Measurements from ENCODE around the gene TIAM2. TPM values are rescaled to one million over a fixed set of nuclear protein-coding genes. Genes with fewer than 3 reads are reported as not detected.

Gene TIAM2
- total RNA-seq, 1 donor from 2014 or later, result 5.9 TPM

GRCh38 chr6:154984146-154984545 is 11.0 kb upstream of the TIAM2 start:
- Histone ChIP-seq H3K9me3 (no peaks in the 10 kb centered on the region), H3K27ac (no peak overlapping the region), H3K27me3 (ENCODE audit: low read depth) (no peaks in the 10 kb centered on the region), H3K4me1 (no peaks in the 10 kb centered on the region), H3K36me3 (no peaks in the 10 kb centered on the region), H3K4me3 (no peak overlapping the region)
- DNase-seq (no peak), ATAC-seq (no peak)
- intact Hi-C loops (cut with DNase I), result no loop called here
- TF ChIP-seq CTCF (IDR thresholded peaks at IDR 0.05), result no peak

DNA sequence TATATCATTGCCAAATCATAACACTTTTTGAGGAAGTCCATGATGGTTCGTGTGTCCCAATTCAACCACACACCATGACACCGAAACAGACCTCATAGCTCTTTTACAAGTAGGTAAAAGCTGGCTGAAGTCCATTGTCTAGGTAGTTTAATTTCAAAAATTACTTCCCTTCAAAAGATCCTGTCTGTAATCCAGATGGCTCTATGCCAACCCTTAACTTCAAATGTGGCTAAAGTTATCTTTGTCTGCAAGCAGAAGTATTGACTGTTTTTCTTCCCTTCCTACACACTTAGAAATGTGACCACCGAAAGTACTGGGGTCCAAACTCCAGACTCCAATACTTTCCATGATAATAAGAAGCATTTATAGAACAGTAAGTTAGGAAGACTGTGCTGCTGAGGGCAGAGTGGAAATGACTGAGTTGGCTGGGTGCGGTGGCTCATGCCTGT is 8.3 kb upstream of the TIAM2 start:
- no peak overlapping the region for H3K4me3 ChIP-seq
- no peaks in the 10 kb centered on the region for H3K9me3 ChIP-seq
- TF ChIP-seq CTCF (IDR thresholded peaks at IDR 0.05), result no peak
- no peak overlapping the region for H3K27ac ChIP-seq
- intact Hi-C loops (cut with DNase I), result no loop called here
- ATAC-seq (no peak), DNase-seq (no peak)
- no peaks in the 10 kb centered on the region for H3K36me3 ChIP-seq
- no peaks in the 10 kb centered on the region for H3K4me1 ChIP-seq
- no peaks in the 10 kb centered on the region for H3K27me3 ChIP-seq (ENCODE audit: low read depth)

GRCh38 chr6:154989448-154989847 is 5.7 kb upstream of the TIAM2 start:
- H3K27me3 ChIP-seq (ENCODE audit: low read depth), result no peaks in the 10 kb centered on the region
- no peak overlapping the region for H3K27ac ChIP-seq
- no peaks in the 10 kb centered on the region for H3K9me3 ChIP-seq
- ATAC-seq (no peak), DNase-seq (no peak)
- H3K4me3 ChIP-seq, result no peak overlapping the region
- no peak for TF ChIP-seq CTCF (IDR thresholded peaks at IDR 0.05)
- intact Hi-C loops (cut with DNase I), result no loop called here
- H3K4me1 ChIP-seq, result no peaks in the 10 kb centered on the region
- no peaks in the 10 kb centered on the region for H3K36me3 ChIP-seq

DNA sequence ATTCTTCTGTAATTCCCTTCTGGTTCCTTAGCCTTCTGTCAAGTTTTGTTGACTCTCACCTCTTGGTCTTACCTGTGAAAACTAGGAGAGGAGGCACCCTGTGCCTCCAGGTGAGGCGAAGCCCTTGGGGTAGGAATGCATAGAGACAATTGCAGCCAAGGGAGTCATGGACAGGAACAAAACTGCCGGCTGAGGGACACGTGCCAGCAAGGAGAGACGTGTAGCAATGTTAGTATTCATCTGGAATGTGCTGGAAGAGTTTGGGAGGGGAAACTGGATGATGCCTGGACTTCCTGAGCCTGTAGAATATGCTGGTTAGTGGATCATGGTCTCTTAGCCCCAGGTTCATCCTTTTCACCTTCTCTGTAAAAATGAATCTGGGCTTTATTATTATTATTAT is 3.9 kb upstream of the TIAM2 start:
- no peak for ATAC-seq
- Histone ChIP-seq H3K36me3 (no peaks in the 10 kb centered on the region), H3K4me1 (peaks cover 7% of the 10 kb centered on the region), H3K27ac (no peak overlapping the region), H3K27me3 (ENCODE audit: low read depth) (peaks cover 13% of the 10 kb centered on the region), H3K9me3 (no peaks in the 10 kb centered on the region), H3K4me3 (no peak overlapping the region)
- no peak for TF ChIP-seq CTCF (IDR thresholded peaks at IDR 0.05)
- no peak for DNase-seq
- intact Hi-C loops (cut with DNase I), result no loop called here

GRCh38 chr6:154993026-154993425 is 2.1 kb upstream of the TIAM2 start:
- intact Hi-C loops (cut with DNase I), result no loop called here
- H3K36me3 ChIP-seq, result no peaks in the 10 kb centered on the region
- H3K4me1 ChIP-seq, result peaks cover 7% of the 10 kb centered on the region
- no peak overlapping the region for H3K27ac ChIP-seq
- H3K4me3 ChIP-seq, result no peak overlapping the region
- no peak for ATAC-seq
- DNase-seq, result no peak
- H3K9me3 ChIP-seq, result no peaks in the 10 kb centered on the region
- peaks cover 30% of the 10 kb centered on the region for H3K27me3 ChIP-seq (ENCODE audit: low read depth)
- TF ChIP-seq CTCF (IDR thresholded peaks at IDR 0.05), result no peak

DNA sequence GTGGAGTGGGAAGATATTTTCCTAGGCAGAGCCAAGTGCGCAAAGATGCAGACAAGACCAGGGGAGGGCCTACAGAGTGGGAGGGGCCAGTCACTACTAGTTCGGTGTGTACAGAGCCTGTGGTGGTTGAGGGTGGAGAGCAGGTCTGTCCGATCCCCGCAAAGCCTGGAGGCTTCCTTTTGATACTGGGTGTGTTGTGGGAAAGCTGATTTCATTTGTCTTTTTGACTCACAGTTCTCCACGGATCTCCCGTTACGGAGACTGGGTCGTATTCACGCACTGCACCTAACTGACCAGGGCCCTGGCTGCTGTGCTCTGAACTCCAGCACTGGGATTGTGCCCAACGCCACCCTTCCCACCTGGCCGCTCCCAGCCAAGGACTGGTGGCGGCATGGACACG is 1.4 kb upstream of the TIAM2 start:
- no peaks in the 10 kb centered on the region for H3K9me3 ChIP-seq
- ATAC-seq (no peak), DNase-seq (no peak)
- intact Hi-C loops (cut with DNase I), result no loop called here
- H3K4me1 ChIP-seq, result peaks cover 7% of the 10 kb centered on the region
- no peak overlapping the region for H3K4me3 ChIP-seq
- H3K27me3 ChIP-seq (ENCODE audit: low read depth), result peaks cover 30% of the 10 kb centered on the region
- H3K27ac ChIP-seq, result no peak overlapping the region
- no peaks in the 10 kb centered on the region for H3K36me3 ChIP-seq
- TF ChIP-seq CTCF (IDR thresholded peaks at IDR 0.05), result no peak

All from lower lobe of right lung (tissue), 2 donors.